Measurements from ENCODE around the gene SRSF8. TPM values are rescaled to one million over a fixed set of nuclear protein-coding genes. Genes with fewer than 3 reads are reported as not detected.

The SRSF8 gene
- polyA plus RNA-seq, 1 of the 3 experiments (the other 2 are of a cell fraction) = 25.4 TPM

GRCh38 chr11:95103701-95104100, 37.0 kb downstream of the SRSF8 start:
- Histone ChIP-seq H3K9me3 (no peaks in the 10 kb centered on the region), H3K4me1 (ENCODE audit: control insufficient read depth in 1 of 2, insufficient read depth in 2 of 2, low read depth in 1 of 2, low read length in 1 of 2) (peaks cover 0 to 20% of the 10 kb centered on the region in 2 experiments; a peak in 2 of 4 replicates), H3K79me2 (ENCODE audit: insufficient read depth) (no peaks in the 10 kb centered on the region; the same call in 1 of the 2 replicates), H3K9ac (no peak overlapping the region), H3K9me2 (no peaks in the 10 kb centered on the region), H3K36me3 (replicated peaks in 1 of 2; ENCODE audit: control insufficient read depth in 1 of 2, insufficient read depth in 2 of 2, low read length in 1 of 2) (no peaks in the 10 kb centered on the region), H3K4me3 (ENCODE audit: low read depth in 2 of 2, low read length in 1 of 2) (no peak overlapping the region), H3K27ac (ENCODE audit: low read depth in 2 of 2, low read length in 1 of 2) (no peak overlapping the region), H2AFZ (ENCODE audit: low read depth) (no peak overlapping the region), H3F3A (replicated peaks; ENCODE audit: insufficient read depth) (peaks cover 2% of the 10 kb centered on the region), H4K20me1 (ENCODE audit: insufficient read depth) (no peaks in the 10 kb centered on the region), H3K4me2 (no peak overlapping the region), H3K27me3 (ENCODE audit: insufficient read depth) (no peaks in the 10 kb centered on the region)
- DNase-seq = no peak
- ChIA-PET CTCF (interaction anchor here (0.9 to 4.7 kb wide), 4 partner anchors 12 to 602 kb away, joined by 3 to 24 read pairs (median 4); partner anchors contain the start of gene SRSF8), POLR2A (no interaction called here)
- 100% methylated on average over 5 of the region's 5 CpGs for WGBS (ENCODE audit: low lambda C conversion rate)
- TF ChIP-seq MAX (IDR thresholded peaks at IDR 0.05; ENCODE audit: low read depth) = no peak
- TF ChIP-seq, protein P1, sequence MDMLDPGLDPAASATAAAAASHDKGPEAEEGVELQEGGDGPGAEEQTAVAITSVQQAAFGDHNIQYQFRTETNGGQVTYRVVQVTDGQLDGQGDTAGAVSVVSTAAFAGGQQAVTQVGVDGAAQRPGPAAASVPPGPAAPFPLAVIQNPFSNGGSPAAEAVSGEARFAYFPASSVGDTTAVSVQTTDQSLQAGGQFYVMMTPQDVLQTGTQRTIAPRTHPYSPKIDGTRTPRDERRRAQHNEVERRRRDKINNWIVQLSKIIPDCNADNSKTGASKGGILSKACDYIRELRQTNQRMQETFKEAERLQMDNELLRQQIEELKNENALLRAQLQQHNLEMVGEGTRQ (IDR thresholded peaks at IDR 0.05; ENCODE audit: borderline replicate concordance, low read depth, low read length) = no peak
- no peak for TF ChIP-seq EP300 (IDR thresholded peaks at IDR 0.05; ENCODE audit: borderline replicate concordance in 1 of 2, low read depth in 1 of 2, low read length in 1 of 2)
- no peak for TF ChIP-seq RFX5 (IDR thresholded peaks at IDR 0.05; ENCODE audit: low read length)
- TF ChIP-seq MXI1 (IDR thresholded peaks at IDR 0.05; ENCODE audit: low read depth, low read length) = no peak

GRCh38 chr11:95104121-95104830, 37.6 kb downstream of the SRSF8 start:
- 83% methylated on average over 5 of the region's 6 CpGs for WGBS (ENCODE audit: low lambda C conversion rate)
- Histone ChIP-seq H3F3A (replicated peaks; ENCODE audit: insufficient read depth) (peaks cover 8% of the 10 kb centered on the region), H3K4me1 (ENCODE audit: control insufficient read depth in 1 of 2, insufficient read depth in 2 of 2, low read depth in 1 of 2, low read length in 1 of 2) (peaks cover 0 to 25% of the 10 kb centered on the region in 2 experiments; a peak in 2 of 4 replicates), H3K27ac (ENCODE audit: low read depth in 2 of 2, low read length in 1 of 2) (no peak overlapping the region), H4K20me1 (ENCODE audit: insufficient read depth) (no peaks in the 10 kb centered on the region), H3K4me2 (no peak overlapping the region), H3K9me2 (no peaks in the 10 kb centered on the region), H3K4me3 (ENCODE audit: low read depth in 2 of 2, low read length in 1 of 2) (no peak overlapping the region), H3K36me3 (replicated peaks in 1 of 2; ENCODE audit: control insufficient read depth in 1 of 2, insufficient read depth in 2 of 2, low read length in 1 of 2) (no peaks in the 10 kb centered on the region), H2AFZ (ENCODE audit: low read depth) (no peak overlapping the region), H3K27me3 (ENCODE audit: insufficient read depth) (no peaks in the 10 kb centered on the region), H3K9me3 (no peaks in the 10 kb centered on the region), H3K79me2 (ENCODE audit: insufficient read depth) (no peaks in the 10 kb centered on the region; the same call in 1 of the 2 replicates), H3K9ac (no peak overlapping the region)
- CTCF ChIA-PET = interaction anchor here (1.7 to 4.7 kb wide), 2 partner anchors 12 to 601 kb away, joined by 5 to 24 read pairs; no protein-coding TSS in a partner anchor
- POLR2A ChIA-PET = no interaction called here
- DNase-seq = no peak
- TF ChIP-seq FOSL2 (IDR thresholded peaks at IDR 0.05; ENCODE audit: borderline replicate concordance, low read depth) (no peak), SMC3 (IDR thresholded peaks at IDR 0.05; ENCODE audit: low read depth, low read length) (no peak)

DNA sequence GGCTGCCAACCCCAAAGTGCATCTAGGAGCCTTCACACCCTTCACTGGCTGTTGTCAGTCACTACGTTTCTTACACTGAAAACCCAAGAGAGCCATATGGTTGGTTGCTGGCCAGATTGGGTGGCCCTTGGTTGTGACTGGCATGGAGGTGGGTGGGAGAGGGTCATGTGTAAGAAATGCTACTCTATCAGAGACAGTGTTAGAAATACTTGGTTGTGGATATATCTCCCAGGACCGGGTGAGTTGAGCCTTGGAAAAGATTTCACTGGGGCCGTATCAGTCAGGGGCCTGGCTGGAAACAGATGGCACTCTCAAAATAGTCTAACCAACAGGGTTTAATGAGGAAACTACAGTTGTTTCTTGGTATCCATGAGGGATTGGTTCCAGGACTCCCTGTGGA, 38.1 kb downstream of the SRSF8 start:
- H3K9me3 ChIP-seq = no peaks in the 10 kb centered on the region
- H3K4me2 ChIP-seq = no peak overlapping the region
- ChIA-PET CTCF (no interaction called here), POLR2A (no interaction called here)
- H2AFZ ChIP-seq (ENCODE audit: low read depth) = no peak overlapping the region
- no peak overlapping the region for H3K27ac ChIP-seq (ENCODE audit: low read depth in 2 of 2, low read length in 1 of 2)
- H3K4me3 ChIP-seq (ENCODE audit: low read depth in 2 of 2, low read length in 1 of 2) = no peak overlapping the region
- H3K36me3 ChIP-seq (replicated peaks in 1 of 2; ENCODE audit: control insufficient read depth in 1 of 2, insufficient read depth in 2 of 2, low read length in 1 of 2) = no peaks in the 10 kb centered on the region
- H3K79me2 ChIP-seq (ENCODE audit: insufficient read depth) = no peaks in the 10 kb centered on the region; the same call in 1 of the 2 replicates
- peaks cover 0 to 25% of the 10 kb centered on the region in 2 experiments; a peak in 2 of 4 replicates for H3K4me1 ChIP-seq (ENCODE audit: control insufficient read depth in 1 of 2, insufficient read depth in 2 of 2, low read depth in 1 of 2, low read length in 1 of 2)
- no peaks in the 10 kb centered on the region for H3K27me3 ChIP-seq (ENCODE audit: insufficient read depth)
- no peak overlapping the region for H3K9ac ChIP-seq
- H3F3A ChIP-seq (replicated peaks; ENCODE audit: insufficient read depth) = peaks cover 9% of the 10 kb centered on the region
- no peak for DNase-seq
- no peaks in the 10 kb centered on the region for H3K9me2 ChIP-seq
- H4K20me1 ChIP-seq (ENCODE audit: insufficient read depth) = no peaks in the 10 kb centered on the region
- no peak for TF ChIP-seq RAD21 (IDR thresholded peaks at IDR 0.05; ENCODE audit: low read length)
- TF ChIP-seq, protein P2, sequence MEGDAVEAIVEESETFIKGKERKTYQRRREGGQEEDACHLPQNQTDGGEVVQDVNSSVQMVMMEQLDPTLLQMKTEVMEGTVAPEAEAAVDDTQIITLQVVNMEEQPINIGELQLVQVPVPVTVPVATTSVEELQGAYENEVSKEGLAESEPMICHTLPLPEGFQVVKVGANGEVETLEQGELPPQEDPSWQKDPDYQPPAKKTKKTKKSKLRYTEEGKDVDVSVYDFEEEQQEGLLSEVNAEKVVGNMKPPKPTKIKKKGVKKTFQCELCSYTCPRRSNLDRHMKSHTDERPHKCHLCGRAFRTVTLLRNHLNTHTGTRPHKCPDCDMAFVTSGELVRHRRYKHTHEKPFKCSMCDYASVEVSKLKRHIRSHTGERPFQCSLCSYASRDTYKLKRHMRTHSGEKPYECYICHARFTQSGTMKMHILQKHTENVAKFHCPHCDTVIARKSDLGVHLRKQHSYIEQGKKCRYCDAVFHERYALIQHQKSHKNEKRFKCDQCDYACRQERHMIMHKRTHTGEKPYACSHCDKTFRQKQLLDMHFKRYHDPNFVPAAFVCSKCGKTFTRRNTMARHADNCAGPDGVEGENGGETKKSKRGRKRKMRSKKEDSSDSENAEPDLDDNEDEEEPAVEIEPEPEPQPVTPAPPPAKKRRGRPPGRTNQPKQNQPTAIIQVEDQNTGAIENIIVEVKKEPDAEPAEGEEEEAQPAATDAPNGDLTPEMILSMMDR (IDR thresholded peaks at IDR 0.05) = no peak
- TF ChIP-seq TEAD4 (IDR thresholded peaks at IDR 0.05; ENCODE audit: borderline replicate concordance, insufficient read depth) = no peak
- no peak for TF ChIP-seq TCF12 (IDR thresholded peaks at IDR 0.05)
- no peak for TF ChIP-seq FOXM1 (IDR thresholded peaks at IDR 0.05; ENCODE audit: low read depth)
- no peak for TF ChIP-seq RCOR1 (IDR thresholded peaks at IDR 0.05; ENCODE audit: low read length)
- TF ChIP-seq ELF1 (IDR thresholded peaks at IDR 0.05) = no peak
- TF ChIP-seq, protein P1 (IDR thresholded peaks at IDR 0.05; ENCODE audit: borderline replicate concordance, low read depth, low read length) = no peak
- TF ChIP-seq FOXJ3 (CRISPR knock-in tag; IDR thresholded peaks at IDR 0.05) = no peak
- TF ChIP-seq TAF1 (IDR thresholded peaks at IDR 0.05; ENCODE audit: borderline replicate concordance, low read depth, low read length) = no peak
- TF ChIP-seq, protein P3, sequence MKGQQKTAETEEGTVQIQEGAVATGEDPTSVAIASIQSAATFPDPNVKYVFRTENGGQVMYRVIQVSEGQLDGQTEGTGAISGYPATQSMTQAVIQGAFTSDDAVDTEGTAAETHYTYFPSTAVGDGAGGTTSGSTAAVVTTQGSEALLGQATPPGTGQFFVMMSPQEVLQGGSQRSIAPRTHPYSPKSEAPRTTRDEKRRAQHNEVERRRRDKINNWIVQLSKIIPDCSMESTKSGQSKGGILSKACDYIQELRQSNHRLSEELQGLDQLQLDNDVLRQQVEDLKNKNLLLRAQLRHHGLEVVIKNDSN (IDR thresholded peaks at IDR 0.05; ENCODE audit: borderline replicate concordance, low read depth) = no peak
- WGBS (ENCODE audit: low lambda C conversion rate) = 96% methylated on average over 3 of the region's 3 CpGs

Measured in SK-N-SH (cell line).